Measurements from ENCODE around the gene IL1RL1.

IL1RL1 gene

DNA sequence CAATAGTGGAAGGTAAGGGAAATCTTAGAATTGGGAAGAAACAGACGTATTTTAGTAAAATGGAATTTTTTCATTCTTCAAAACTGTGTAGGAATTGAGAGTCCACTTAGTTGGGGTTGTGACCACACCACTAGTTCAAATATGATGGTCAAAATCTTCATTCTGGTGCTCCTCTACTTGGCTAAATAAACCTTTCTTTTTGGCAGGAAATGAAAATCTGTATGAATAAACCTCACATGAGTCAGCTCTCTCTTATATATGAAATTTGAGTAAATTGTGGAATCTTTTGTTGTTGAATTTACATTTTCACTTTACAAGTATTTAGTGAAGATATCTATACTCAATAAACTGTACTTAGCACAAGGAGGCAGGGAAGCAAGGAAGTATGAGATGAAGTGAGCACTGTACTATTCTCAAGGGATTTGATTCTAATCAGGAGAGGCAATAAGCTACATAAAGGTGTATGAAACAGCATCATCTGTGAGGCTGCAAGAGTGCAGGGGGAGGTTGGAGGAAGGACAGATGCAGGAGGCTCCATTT lies 64.8 kb downstream of the IL1RL1 start:
- no peak for DNase-seq

DNA sequence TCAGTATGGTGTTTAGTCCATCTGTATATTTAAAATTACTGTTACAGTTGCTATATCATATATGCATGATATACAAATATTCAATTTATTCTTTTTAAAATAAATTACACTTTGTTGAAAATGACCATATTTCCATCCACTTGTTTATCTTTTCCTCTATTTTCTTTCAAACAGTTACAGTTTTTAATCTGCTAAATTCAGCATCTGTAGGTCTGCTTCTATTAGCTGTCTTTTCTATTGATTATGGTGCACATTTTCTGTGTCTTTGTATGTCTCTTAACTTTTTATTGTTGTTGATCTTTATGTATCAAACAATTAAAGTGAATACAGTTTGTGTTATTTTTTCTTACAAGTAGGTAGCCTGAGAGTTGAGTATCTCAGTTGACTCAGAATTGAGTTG lies 72.4 kb downstream of the IL1RL1 start:
- peak; percentile 30 for DNase-seq

DNA sequence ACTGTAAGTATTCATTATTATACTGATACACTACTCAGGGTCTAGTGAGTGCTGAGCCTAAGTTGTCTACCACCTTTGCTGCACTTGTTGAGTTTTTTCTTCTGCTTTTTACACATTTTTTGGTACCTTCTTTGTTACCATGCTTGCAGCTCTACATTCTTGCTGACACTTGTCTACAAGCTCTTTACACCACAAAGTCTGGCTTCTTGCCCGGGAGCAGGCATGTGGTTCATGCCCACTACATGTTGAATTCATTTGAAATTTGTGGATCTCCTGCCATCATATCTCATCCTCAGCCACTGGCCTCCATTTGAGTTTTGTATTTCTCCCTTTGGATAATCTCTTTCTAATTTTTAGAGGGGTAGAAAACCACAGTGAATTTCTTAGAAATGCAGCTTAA lies 74.2 kb downstream of the IL1RL1 start:
- DNase-seq = no peak

DNA sequence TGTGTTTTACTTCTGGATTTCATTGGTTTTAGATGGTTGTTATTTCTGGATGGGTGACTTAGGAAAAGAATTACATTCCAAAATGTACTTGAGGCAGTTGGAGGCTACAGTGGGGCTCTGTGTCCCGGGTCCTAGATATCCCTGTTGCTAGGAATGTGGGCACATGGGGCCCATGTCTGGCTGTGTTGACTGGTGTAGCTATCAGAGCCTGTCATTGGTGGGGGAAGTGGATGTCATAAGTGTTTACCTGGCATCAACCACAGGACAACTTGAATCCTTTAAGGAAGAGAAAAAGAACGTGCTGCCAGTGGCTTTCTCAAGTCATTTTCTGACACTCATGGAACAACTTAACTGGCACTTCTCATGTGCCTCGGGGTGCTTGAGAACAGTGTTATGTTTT lies 74.6 kb downstream of the IL1RL1 start:
- DNase-seq = no peak

DNA sequence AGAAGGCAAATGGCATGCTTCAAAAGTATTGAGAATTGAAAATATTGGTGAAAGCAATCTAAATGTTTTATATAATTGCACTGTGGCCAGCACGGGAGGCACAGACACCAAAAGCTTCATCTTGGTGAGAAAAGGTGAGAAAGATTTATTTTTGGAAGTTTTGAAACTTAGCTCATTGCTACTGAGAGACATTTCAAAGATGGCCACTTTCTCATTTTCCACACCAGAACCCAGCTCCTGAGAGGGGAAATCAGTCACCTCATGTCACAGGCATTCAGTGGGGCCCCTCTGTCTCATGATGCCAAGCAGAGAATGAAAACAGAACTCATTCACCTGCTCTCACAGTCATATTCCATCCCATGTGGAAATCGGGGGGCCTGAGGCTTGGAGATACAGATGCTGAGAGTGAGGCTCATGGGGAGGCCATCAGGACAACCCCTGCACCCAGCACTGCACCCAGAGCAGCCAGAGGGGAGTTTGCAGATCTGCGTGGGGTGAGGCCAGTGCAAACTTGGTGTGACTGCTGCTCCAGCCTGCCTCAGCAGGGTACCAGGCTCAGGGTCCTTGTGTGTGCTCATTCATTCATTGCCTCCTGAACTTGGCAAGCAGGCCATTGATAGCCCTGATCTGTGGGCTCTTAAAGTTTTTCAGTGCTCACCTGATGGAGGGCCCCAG lies 75.6 kb downstream of the IL1RL1 start:
- DNase-seq = no peak

DNA sequence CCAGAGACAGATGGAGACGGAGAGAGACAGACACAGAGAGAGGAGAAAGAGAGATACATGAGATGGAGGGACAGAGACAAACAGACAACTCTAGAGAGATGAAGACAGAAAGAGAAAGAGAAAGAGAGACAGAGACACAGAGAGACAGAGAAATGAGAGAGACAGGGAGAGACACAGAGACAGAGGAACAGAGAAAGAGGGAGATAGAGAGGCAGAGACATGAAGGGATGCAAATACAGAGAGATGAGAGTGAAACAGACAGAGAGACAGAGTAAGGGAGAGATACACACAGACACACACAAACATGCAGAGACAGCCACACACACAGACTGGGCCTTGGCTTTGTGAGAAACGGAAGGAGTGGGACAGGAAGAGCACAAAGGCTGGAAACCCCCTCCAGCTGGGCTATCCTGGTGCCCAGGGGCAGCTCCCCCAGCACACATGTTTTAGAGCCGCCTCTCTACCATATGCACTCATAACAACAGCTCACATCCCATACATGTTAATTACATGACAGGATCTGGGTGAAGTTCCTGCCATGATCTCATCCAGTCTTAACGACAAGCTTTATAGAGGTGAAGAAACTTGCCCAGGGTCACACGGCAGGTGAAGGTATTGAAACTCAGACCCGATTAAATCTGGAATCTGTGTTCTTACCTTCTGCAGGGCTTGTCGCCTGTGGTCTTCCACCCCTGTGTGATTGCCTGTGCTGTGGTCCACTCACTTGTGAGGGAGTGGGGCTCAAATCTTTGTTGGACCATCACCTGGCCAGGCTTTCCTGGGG lies 76.6 kb downstream of the IL1RL1 start:
- DNase-seq = no peak

DNA sequence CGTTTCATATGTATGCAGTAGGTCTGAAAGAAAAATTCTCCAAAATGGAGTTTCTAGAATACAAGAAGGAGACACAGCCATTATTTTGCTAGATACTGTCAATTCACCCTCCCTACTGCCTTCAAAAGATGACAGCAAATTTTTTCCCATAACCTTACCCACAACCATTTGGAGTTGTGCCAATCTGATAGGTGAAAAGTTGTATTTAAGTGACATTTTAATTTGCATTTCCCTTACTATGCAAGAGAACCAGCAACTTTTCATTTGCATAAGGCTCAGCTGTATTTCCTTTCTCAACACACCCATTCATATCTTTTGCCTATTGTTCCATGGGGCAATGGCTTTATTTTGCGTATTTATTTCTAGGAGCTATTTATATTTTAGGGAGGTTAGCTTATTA lies 80.2 kb downstream of the IL1RL1 start:
- peak; percentile 82 for DNase-seq

DNA sequence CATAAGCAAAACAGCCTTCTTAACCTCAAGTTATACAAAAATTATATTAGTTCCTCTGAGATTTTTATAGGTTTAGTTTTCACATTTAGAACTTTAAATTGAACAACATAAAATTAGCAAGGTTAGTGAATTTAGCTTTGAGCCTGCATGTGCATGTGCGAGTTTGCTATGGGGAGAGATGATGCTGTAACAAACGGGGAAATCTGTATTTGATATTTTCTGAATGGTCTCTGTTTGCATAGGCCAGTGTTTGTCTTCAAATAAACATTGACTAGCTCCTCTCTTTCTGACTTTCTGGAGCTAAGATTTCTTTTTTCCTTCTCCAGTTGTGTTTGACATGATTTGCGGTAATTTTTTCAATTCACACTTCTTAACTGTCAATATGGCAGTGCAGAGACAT lies 80.7 kb downstream of the IL1RL1 start:
- DNase-seq = no peak

DNA sequence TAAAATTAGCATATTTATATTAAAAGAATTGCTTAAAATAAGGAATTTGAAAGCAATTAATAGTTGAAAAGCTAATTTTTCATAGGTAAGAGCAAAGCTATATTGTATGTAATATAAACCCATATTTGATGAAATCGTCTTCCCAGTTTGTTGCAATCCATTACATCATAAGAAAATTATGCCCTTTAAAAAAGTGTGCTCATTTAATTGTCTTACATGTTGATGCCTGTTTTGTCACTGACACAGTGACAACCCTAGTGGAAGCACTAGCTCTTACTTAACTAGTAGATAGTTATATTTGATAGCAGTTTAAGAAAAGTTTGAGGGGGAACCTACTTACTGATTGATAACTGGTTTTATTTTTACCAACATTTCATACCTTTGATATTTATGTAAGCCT lies 81.6 kb downstream of the IL1RL1 start:
- peak; percentile 34 for DNase-seq

DNA sequence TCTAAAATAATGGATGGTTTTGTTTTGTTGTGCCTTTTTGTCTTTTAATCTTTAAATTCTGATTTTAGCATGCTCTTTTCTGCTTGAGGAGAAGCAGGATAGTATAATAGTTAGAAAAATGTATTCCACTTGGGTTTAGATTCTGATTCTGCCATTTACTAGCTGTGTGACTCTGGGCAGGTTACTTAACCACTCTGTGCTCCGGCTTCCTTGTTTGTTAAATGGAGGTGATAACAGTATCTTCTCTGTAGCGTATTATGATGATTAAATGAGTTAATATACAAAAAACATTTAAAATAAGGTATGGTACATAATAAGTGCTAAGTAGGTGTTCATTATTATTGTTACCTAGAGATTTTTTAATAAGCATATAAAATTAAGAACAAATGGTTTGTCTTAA lies 84.6 kb downstream of the IL1RL1 start:
- no peak for DNase-seq

DNA sequence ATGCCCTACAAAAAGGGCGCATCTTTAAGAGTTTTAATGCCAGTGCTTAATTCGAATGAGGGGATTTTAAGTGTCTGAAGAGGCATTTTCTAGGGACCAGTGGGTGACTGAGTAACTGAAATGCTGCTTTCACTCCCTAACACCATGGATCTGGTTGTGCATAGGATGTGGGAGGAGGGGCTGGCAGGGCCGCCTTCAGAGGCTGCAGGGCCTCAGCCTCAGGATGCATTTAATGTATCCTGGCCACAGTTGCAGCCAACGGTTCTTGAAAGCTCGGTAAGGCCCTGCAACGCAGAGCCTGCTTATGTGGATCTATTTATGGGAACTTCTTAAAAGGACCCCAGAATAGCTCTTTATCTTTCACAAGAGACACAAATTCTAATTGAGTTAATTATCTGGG lies 85.8 kb downstream of the IL1RL1 start:
- no peak for DNase-seq

DNA sequence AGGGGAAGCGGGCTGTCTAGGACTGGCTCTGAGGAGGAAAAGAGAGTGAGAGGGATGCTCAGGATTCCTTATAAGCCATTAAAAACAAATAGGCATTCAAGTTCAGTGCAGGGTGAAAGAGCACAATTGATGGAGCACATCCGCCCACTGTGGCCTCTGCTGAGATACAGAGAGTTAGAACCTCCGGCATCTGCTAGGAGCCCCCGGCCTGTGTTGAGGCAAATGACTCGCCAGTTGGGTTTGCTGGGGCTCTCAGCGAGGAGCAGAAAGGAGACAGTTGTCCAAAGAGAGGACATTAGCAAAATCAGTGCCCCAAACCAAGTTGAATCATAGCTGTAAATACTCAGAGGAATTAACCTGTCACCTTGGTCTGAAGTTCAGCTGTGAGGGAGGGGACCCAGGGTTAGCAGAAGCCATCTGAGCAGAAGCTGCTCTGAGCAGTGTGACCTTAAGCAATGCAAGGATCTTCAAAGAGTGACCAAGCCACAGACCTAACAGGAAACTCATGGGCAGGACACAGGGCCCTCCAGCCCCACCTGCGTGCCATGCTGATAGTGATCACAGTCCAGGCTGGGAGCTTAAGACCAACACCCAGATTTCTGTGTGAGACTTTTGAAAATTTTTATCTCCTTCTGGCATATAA lies 88.3 kb downstream of the IL1RL1 start:
- DNase-seq = no peak

DNA sequence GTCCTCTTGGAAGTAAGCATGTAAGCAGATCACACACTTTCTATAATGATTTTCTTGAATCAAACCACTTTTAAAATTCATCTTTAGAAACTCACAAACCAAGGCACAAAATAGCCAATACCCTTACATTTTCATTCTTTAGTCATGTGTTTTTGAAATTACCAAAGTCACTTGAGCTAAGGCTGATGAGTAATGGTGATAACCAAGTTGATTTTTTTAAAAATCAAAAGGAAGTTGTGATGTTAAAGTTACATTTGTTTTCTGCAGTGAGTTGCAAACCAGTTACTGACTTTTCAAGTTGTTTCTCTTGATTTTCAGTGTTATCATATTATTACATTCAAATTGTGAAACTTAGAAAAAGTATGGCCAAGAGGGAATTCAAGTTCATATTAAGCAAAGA lies 90.1 kb downstream of the IL1RL1 start:
- peak; percentile 18 for DNase-seq
